PC-9 (cell line): ENCODE results near the gene SLC22A4. TPM values are rescaled to one million over a fixed set of nuclear protein-coding genes. Genes with fewer than 3 reads are reported as not detected.
A peak's percentile ranks its signal among the peaks of the same experiment; 100 is the strongest.

Experiments
- BruUV-seq: library from RNA; stranded (reverse); fragments of 400-500 nt; replicated peaks from 2 replicates; lab custom pipeline; 2021; lab: Mats Ljungman, UMichigan
- CTCF ChIA-PET: fragments of 300-600 bp; sonication (Branson Sonifier 250); formaldehyde crosslinking; loops from one replicate; lab custom pipeline; 2022; ENCODE audit warnings: antibody characterized with exemption; lab: Charles Lee
- POLR2A ChIA-PET: fragments of 300-600 bp; sonication (Branson Sonifier 250); formaldehyde crosslinking; loops from one replicate; lab custom pipeline; 2022; ENCODE audit warnings: antibody characterized with exemption; ENCODE audit not compliant: unreplicated experiment; lab: Charles Lee
- DNase-seq, 2 experiments: peaks; one replicate each; pipeline versions ENCODE4 v3.0.0 to v3.0.0-alpha.2; 2015 to 2022; ENCODE audit warnings: mixed read lengths in 1 of 2
- H2AFZ ChIP-seq: fragments of 200-600 bp; sonication (generic); 2 replicates; pipeline ENCODE4 v1.8.1; 2017; ENCODE audit warnings: antibody characterized with exemption
- H3F3A ChIP-seq: fragments of 200-600 bp; sonication (generic); 2 replicates; pipeline ENCODE4 v1.8.1; 2017; ENCODE audit warnings: antibody characterized with exemption, mild to moderate bottlenecking, low read depth; ENCODE audit not compliant: insufficient read depth
- H3K27ac ChIP-seq: fragments of 200-600 bp; sonication (generic); 2 replicates; pipeline ENCODE4 v1.6.1; 2016; ENCODE audit warnings: mixed run types
- H3K27me3 ChIP-seq: fragments of 200-600 bp; sonication (generic); 2 replicates; pipeline ENCODE4 v1.6.1; 2016; ENCODE audit warnings: low read depth, mixed run types; ENCODE audit not compliant: insufficient read depth
- H3K36me3 ChIP-seq: fragments of 200-600 bp; sonication (generic); 2 replicates; pipeline ENCODE4 v1.6.1; 2016; ENCODE audit warnings: low read depth, mixed run types
- H3K4me1 ChIP-seq: fragments of 200-600 bp; sonication (generic); replicated peaks from 2 replicates; pipeline ENCODE4 v1.6.1; 2016; ENCODE audit warnings: mixed run types; ENCODE audit not compliant: insufficient read depth
- H3K4me2 ChIP-seq: fragments of 200-600 bp; sonication (generic); 2 replicates; pipeline ENCODE4 v1.6.1; 2017; ENCODE audit warnings: mixed run types
- H3K4me3 ChIP-seq: fragments of 200-600 bp; sonication (generic); 2 replicates; pipeline ENCODE4 v1.6.1; 2016; ENCODE audit warnings: mixed run types
- H3K79me2 ChIP-seq: fragments of 200-600 bp; sonication (generic); 2 replicates; pipeline ENCODE4 v1.6.1; 2017; ENCODE audit warnings: low read depth, mixed run types
- H3K9me2 ChIP-seq: fragments of 200-600 bp; sonication (generic); 2 replicates; pipeline ENCODE4 v1.8.1; 2017; ENCODE audit warnings: mild to moderate bottlenecking; ENCODE audit not compliant: insufficient read depth
- H3K9me3 ChIP-seq: fragments of 200-600 bp; sonication (generic); 2 replicates; pipeline ENCODE4 v1.8.1; 2016; ENCODE audit warnings: low read depth; ENCODE audit not compliant: insufficient read depth
- H4K20me1 ChIP-seq: fragments of 200-600 bp; sonication (generic); 2 replicates; pipeline ENCODE4 v1.8.1; 2017; ENCODE audit not compliant: insufficient read depth
- CTCF ChIP-seq: fragments of 200-600 bp; sonication (generic); conservative IDR thresholded peaks from 2 replicates; pipeline ENCODE4 v1.6.1; 2017; ENCODE audit warnings: mixed run types, antibody characterized with exemption, mild to moderate bottlenecking, moderate library complexity
- EZH2 ChIP-seq: fragments of 200-600 bp; sonication (generic); IDR thresholded peaks from 2 replicates; pipeline ENCODE4 v1.8.0; 2017; ENCODE audit warnings: antibody characterized with exemption, low read depth
- intact Hi-C: fragments of 100-400 bp; cut with micrococcal nuclease; formaldehyde crosslinking; loops from one replicate; pipeline ENCODE4 v1.10.0; 2022; ENCODE audit not compliant: unreplicated experiment
- total RNA-seq: library from RNA; stranded (reverse); gene quantifications from 2 replicates; pipeline ENCODE4 v1.2.3, GENCODE V29; 2021

SLC22A4 gene
- total RNA-seq, 1 experiment from 2014 or later = 4.2 TPM

- DNase-seq = peak; percentile 34 to 78
- no peaks in the 10 kb centered on the region for H3K9me2 ChIP-seq
- ChIA-PET POLR2A (interaction anchor here (0.7 kb wide), 1 partner anchor 396 kb away, joined by 3 read pairs; no protein-coding TSS in a partner anchor), CTCF (no interaction called here)
- no peaks in the 10 kb centered on the region for H3K27me3 ChIP-seq
- intact Hi-C loops = loop anchor here (2.0 kb wide), 1 partner anchor 70 kb away; the partner anchor contains the start of gene SLC22A4
- no peaks in the 10 kb centered on the region for H4K20me1 ChIP-seq
- peak overlapping the region; percentile 92 for H3K27ac ChIP-seq
- no peak overlapping the region for H3K4me3 ChIP-seq
- H3K79me2 ChIP-seq = peaks cover 11% of the 10 kb centered on the region; the same call in 1 of the 2 replicates
- H3F3A ChIP-seq = peaks cover 22% of the 10 kb centered on the region
- H3K4me1 ChIP-seq = peaks cover 47% of the 10 kb centered on the region
- H3K9me3 ChIP-seq = no peaks in the 10 kb centered on the region
- peak overlapping the region; percentile 48 for H3K4me2 ChIP-seq
- TF ChIP-seq CTCF (no peak), EZH2 (no peak)
- H3K36me3 ChIP-seq = no peaks in the 10 kb centered on the region
- H2AFZ ChIP-seq = no peak overlapping the region
- BruUV-seq = no TSS peak
Measured at GRCh38 chr5:132364319-132364718, 70.1 kb downstream of the SLC22A4 start.

- Histone ChIP-seq H3K9me3 (no peaks in the 10 kb centered on the region), H3F3A (peaks cover 22% of the 10 kb centered on the region), H3K9me2 (no peaks in the 10 kb centered on the region), H4K20me1 (no peaks in the 10 kb centered on the region), H3K4me2 (peak overlapping the region; percentile 48), H2AFZ (no peak overlapping the region), H3K4me1 (peaks cover 47% of the 10 kb centered on the region), H3K27ac (peak overlapping the region; percentile 92), H3K27me3 (no peaks in the 10 kb centered on the region), H3K79me2 (peaks cover 16% of the 10 kb centered on the region), H3K36me3 (no peaks in the 10 kb centered on the region), H3K4me3 (no peak overlapping the region)
- TF ChIP-seq EZH2 (no peak), CTCF (no peak)
- CTCF ChIA-PET = interaction anchor here (0.6 kb wide), 3 partner anchors 127 to 1073 kb away, joined by 3 to 8 read pairs (median 3); no protein-coding TSS in a partner anchor
- no TSS peak for BruUV-seq
- POLR2A ChIA-PET = interaction anchor here (0.6 to 1.2 kb wide), 6 partner anchors 50 to 687 kb away, joined by 3 to 24 read pairs (median 6); partner anchors contain the start of genes FNIP1, HSPA4 and SLC22A4
- peak; percentile 76 to 95 for DNase-seq
- intact Hi-C loops = loop anchor here (1.0 to 2.0 kb wide), 2 partner anchors 70 to 100 kb away; partner anchors contain the start of gene SLC22A4
Measured at GRCh38 chr5:132365213-132365612, 71.0 kb downstream of the SLC22A4 start.

- Histone ChIP-seq H4K20me1 (no peaks in the 10 kb centered on the region), H3K79me2 (peaks cover 37% of the 10 kb centered on the region), H3K4me2 (peak overlapping the region; percentile 24; the same call in 1 of the 2 replicates), H3K27me3 (no peaks in the 10 kb centered on the region), H3K9me3 (no peaks in the 10 kb centered on the region), H3K36me3 (no peaks in the 10 kb centered on the region), H2AFZ (no peak overlapping the region), H3K4me1 (peaks cover 74% of the 10 kb centered on the region), H3K9me2 (no peaks in the 10 kb centered on the region), H3F3A (peaks cover 46% of the 10 kb centered on the region), H3K4me3 (no peak overlapping the region), H3K27ac (no peak overlapping the region)
- intact Hi-C loops = no loop called here
- TF ChIP-seq CTCF (no peak), EZH2 (no peak)
- no TSS peak for BruUV-seq
- ChIA-PET POLR2A (interaction anchor here (0.6 to 0.7 kb wide), 2 partner anchors 59 to 65 kb away, joined by 3 to 7 read pairs; no protein-coding TSS in a partner anchor), CTCF (interaction anchor here (0.6 kb wide), 2 partner anchors 102 to 897 kb away, joined by 6 to 8 read pairs; no protein-coding TSS in a partner anchor)
- DNase-seq = no peak
Measured at GRCh38 chr5:132368186-132368585, 74.0 kb downstream of the SLC22A4 start.
